Breast epithelium (tissue), 4 donors: Measurements from ENCODE around the gene ZNF750. TPM values are rescaled to one million over a fixed set of nuclear protein-coding genes. Genes with fewer than 3 reads are reported as not detected.

Source experiments
- DNase-seq, 2 donors: peaks; one replicate each; pipeline ENCODE4 v3.0.0-alpha.2; 2019; ENCODE audit warnings: low spot score in 2 of 2
- H3K27ac ChIP-seq, 2 donors: fragments of 200-600 bp; sonication (generic) in 1 of 2; one replicate each; pipeline ENCODE4 v1.5.1; 2016 to 2019; ENCODE audit warnings: mild to moderate bottlenecking in 1 of 2
- H3K27me3 ChIP-seq, 2 donors: fragments of 200-600 bp; sonication (generic) in 1 of 2; one replicate each; pipeline versions ENCODE4 v1.5.1 to v1.6.0; 2017 to 2019; ENCODE audit warnings: control low read depth in 1 of 2, mild to moderate bottlenecking in 1 of 2
- H3K36me3 ChIP-seq: fragments of 200-600 bp; one replicate; pipeline ENCODE4 v1.5.1; 2019
- H3K4me1 ChIP-seq, 2 donors: fragments of 200-600 bp; sonication (generic); one replicate each; pipeline ENCODE4 v1.5.1; 2016 to 2019; ENCODE audit warnings: control low read depth in 1 of 2
- H3K4me3 ChIP-seq, 3 donors: fragments of 200-600 bp; sonication (generic); 1 replicate in 2 of 3; 2 replicates in 1 of 3; pipeline ENCODE4 v1.5.1; 2016 to 2019; ENCODE audit warnings: mild to moderate bottlenecking in 3 of 3, moderate library complexity in 2 of 3
- H3K9me3 ChIP-seq, 2 donors: fragments of 200-600 bp; sonication (generic) in 1 of 2; one replicate each; pipeline ENCODE4 v1.5.1; 2016 to 2019; ENCODE audit warnings: control low read depth in 1 of 2
- POLR2A ChIP-seq: fragments of 450-650 bp; IDR thresholded peaks from one replicate; pipeline ENCODE4 v1.6.1; 2016; ENCODE audit warnings: antibody characterized with exemption, mild to moderate bottlenecking, moderate library complexity
- POLR2AphosphoS5 ChIP-seq, 3 donors: sonication (generic); formaldehyde crosslinking; IDR thresholded peaks; one replicate each; pipeline ENCODE4 v1.6.1; 2017; ENCODE audit warnings: antibody characterized with exemption in 3 of 3
- intact Hi-C: fragments of 100-400 bp; cut with DNase I; formaldehyde crosslinking; loops from one replicate; pipeline ENCODE4 v1.15.1; 2023; ENCODE audit warnings: low total_unique reads
- total RNA-seq, 3 donors: library from RNA; depleted of rRNA; stranded (reverse); fragments of >200 nt; gene quantifications; one replicate each; pipeline ENCODE4 v1.1.0, GENCODE V29; 2016
- TF ChIP-seq, protein P1 (sequence below), 3 donors: fragments of 450-650 bp; IDR thresholded peaks; one replicate each; pipeline ENCODE4 v1.5.1; 2016 to 2017; ENCODE audit warnings: antibody characterized with exemption in 3 of 3, mild to moderate bottlenecking in 3 of 3, moderate library complexity in 3 of 3

ZNF750 gene
- total RNA-seq, 3 donors from 2014 or later, result 5.6 to 7.8 TPM; not detected in 1

- DNase-seq, result no peak
- Histone ChIP-seq H3K9me3 (peaks cover 8 to 13% of the 10 kb centered on the region in 2 donors), H3K27me3 (no peaks in the 10 kb centered on the region), H3K4me3 (no peak overlapping the region), H3K36me3 (no peaks in the 10 kb centered on the region), H3K27ac (no peak overlapping the region), H3K4me1 (no peaks in the 10 kb centered on the region)
- intact Hi-C loops, result no loop called here
- TF ChIP-seq, protein P1, sequence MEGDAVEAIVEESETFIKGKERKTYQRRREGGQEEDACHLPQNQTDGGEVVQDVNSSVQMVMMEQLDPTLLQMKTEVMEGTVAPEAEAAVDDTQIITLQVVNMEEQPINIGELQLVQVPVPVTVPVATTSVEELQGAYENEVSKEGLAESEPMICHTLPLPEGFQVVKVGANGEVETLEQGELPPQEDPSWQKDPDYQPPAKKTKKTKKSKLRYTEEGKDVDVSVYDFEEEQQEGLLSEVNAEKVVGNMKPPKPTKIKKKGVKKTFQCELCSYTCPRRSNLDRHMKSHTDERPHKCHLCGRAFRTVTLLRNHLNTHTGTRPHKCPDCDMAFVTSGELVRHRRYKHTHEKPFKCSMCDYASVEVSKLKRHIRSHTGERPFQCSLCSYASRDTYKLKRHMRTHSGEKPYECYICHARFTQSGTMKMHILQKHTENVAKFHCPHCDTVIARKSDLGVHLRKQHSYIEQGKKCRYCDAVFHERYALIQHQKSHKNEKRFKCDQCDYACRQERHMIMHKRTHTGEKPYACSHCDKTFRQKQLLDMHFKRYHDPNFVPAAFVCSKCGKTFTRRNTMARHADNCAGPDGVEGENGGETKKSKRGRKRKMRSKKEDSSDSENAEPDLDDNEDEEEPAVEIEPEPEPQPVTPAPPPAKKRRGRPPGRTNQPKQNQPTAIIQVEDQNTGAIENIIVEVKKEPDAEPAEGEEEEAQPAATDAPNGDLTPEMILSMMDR (IDR thresholded peaks at IDR 0.05), result no peak
- TF ChIP-seq POLR2A (no peak), POLR2AphosphoS5 (IDR thresholded peaks at IDR 0.05) (no peak)
Measured at GRCh38 chr17:82821554-82821953, 18.3 kb downstream of the ZNF750 start.

GRCh38 chr17:82820278-82821251, 19.3 kb downstream of the ZNF750 start:
- no peak for DNase-seq
- Histone ChIP-seq H3K9me3 (peaks cover 8 to 13% of the 10 kb centered on the region in 2 donors), H3K4me3 (no peak overlapping the region), H3K4me1 (no peaks in the 10 kb centered on the region), H3K27me3 (no peaks in the 10 kb centered on the region), H3K27ac (no peak overlapping the region), H3K36me3 (no peaks in the 10 kb centered on the region)
- intact Hi-C loops, result no loop called here
- TF ChIP-seq, protein P1 (IDR thresholded peaks at IDR 0.05), result no peak
- no peak for TF ChIP-seq POLR2A
- no peak for TF ChIP-seq POLR2AphosphoS5 (IDR thresholded peaks at IDR 0.05)

DNA sequence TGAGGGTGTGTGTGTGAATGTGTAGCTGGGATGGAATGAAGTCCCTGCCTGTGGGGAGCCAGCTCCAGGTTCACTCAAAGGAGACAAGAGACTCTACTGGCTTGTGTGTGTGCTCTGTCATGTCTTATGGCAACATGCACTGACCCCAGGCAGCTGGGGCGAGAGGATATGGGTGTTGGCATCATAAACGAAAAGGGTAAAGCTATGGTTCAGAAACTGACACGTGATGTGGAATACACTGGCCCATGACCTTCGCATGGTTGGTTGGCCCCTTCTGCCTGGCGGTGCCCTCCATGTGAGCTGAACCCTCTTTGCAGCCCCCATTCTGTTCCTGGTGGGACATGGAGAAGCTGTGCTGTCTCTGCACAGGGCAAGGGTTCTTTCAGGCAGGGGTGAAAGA, 21.9 kb downstream of the ZNF750 start:
- Histone ChIP-seq H3K27me3 (no peaks in the 10 kb centered on the region), H3K4me3 (no peak overlapping the region), H3K9me3 (peaks cover 8 to 13% of the 10 kb centered on the region in 2 donors), H3K27ac (no peak overlapping the region), H3K4me1 (no peaks in the 10 kb centered on the region), H3K36me3 (no peaks in the 10 kb centered on the region)
- DNase-seq, result no peak
- intact Hi-C loops, result no loop called here
- no peak for TF ChIP-seq POLR2A
- TF ChIP-seq, protein P1 (IDR thresholded peaks at IDR 0.05), result no peak
- no peak for TF ChIP-seq POLR2AphosphoS5 (IDR thresholded peaks at IDR 0.05)

GRCh38 chr17:82816358-82816757, 23.5 kb downstream of the ZNF750 start:
- no peak for DNase-seq
- no peaks in the 10 kb centered on the region for H3K4me1 ChIP-seq
- no peaks in the 10 kb centered on the region for H3K27me3 ChIP-seq
- no peaks in the 10 kb centered on the region for H3K36me3 ChIP-seq
- intact Hi-C loops, result no loop called here
- no peak overlapping the region for H3K27ac ChIP-seq
- H3K4me3 ChIP-seq, result no peak overlapping the region
- TF ChIP-seq, protein P1 (IDR thresholded peaks at IDR 0.05), result no peak
- TF ChIP-seq POLR2AphosphoS5 (IDR thresholded peaks at IDR 0.05), result no peak
- no peak for TF ChIP-seq POLR2A
- H3K9me3 ChIP-seq, result peaks cover 8 to 13% of the 10 kb centered on the region in 2 donors

- intact Hi-C loops, result no loop called here
- Histone ChIP-seq H3K27ac (no peak overlapping the region), H3K4me3 (no peak overlapping the region), H3K4me1 (no peaks in the 10 kb centered on the region), H3K27me3 (no peaks in the 10 kb centered on the region), H3K9me3 (peaks cover 8 to 13% of the 10 kb centered on the region in 2 donors), H3K36me3 (no peaks in the 10 kb centered on the region)
- TF ChIP-seq POLR2AphosphoS5 (IDR thresholded peaks at IDR 0.05), result no peak
- TF ChIP-seq, protein P1 (IDR thresholded peaks at IDR 0.05), result no peak
- no peak for TF ChIP-seq POLR2A
- DNase-seq, result no peak
Measured at GRCh38 chr17:82815790-82816305, 24.0 kb downstream of the ZNF750 start.
